HEK293T (cell line): ENCODE results near the gene EBF3.

ENCODE experiments used
- CTCF ChIA-PET: fragments of 350-600 bp; formaldehyde crosslinking; extraction: SDS; loops from one replicate; lab custom pipeline; 2021; ENCODE audit warnings: antibody characterized with exemption, inconsistent platforms; lab: Yijun Ruan, JAX
- POLR2A ChIA-PET: fragments of 350-600 bp; formaldehyde crosslinking; extraction: SDS; loops from one replicate; lab custom pipeline; 2020; ENCODE audit warnings: antibody characterized with exemption, inconsistent platforms; lab: Yijun Ruan, JAX
- DNase-seq: peaks from one replicate; pipeline ENCODE4 v3.0.0; 2012; ENCODE audit warnings: mixed read lengths; ENCODE audit errors: extremely low spot score
- ARNT ChIP-seq: fragments of 450-650 bp; IDR thresholded peaks from 2 replicates; pipeline ENCODE4 v1.6.1; 2017; ENCODE audit warnings: mild to moderate bottlenecking
- BHLHE40 ChIP-seq: fragments of 450-650 bp; IDR thresholded peaks from 2 replicates; pipeline ENCODE4 v1.6.1; 2016; ENCODE audit warnings: mild to moderate bottlenecking, moderate library complexity, borderline replicate concordance
- CTBP1 ChIP-seq: fragments of 450-650 bp; IDR thresholded peaks from 2 replicates; pipeline ENCODE4 v1.6.1; 2016; ENCODE audit warnings: borderline replicate concordance
- ELF4 ChIP-seq: fragments of 450-650 bp; IDR thresholded peaks from 2 replicates; pipeline ENCODE4 v1.6.1; 2017; ENCODE audit warnings: antibody characterized with exemption
- FOXA1 ChIP-seq: fragments of 450-650 bp; IDR thresholded peaks from 2 replicates; pipeline ENCODE4 v1.6.1; 2016; ENCODE audit warnings: mild to moderate bottlenecking
- FOXK2 ChIP-seq: fragments of 450-650 bp; IDR thresholded peaks from 2 replicates; pipeline ENCODE4 v1.6.1; 2016; ENCODE audit warnings: mild to moderate bottlenecking
- FOXM1 ChIP-seq: fragments of 450-650 bp; IDR thresholded peaks from 2 replicates; pipeline ENCODE4 v1.6.1; 2017; ENCODE audit warnings: mild to moderate bottlenecking, borderline replicate concordance
- HDGF ChIP-seq: fragments of 450-650 bp; IDR thresholded peaks from 2 replicates; pipeline ENCODE4 v1.6.1; 2017; ENCODE audit warnings: antibody characterized with exemption, borderline replicate concordance
- L3MBTL2 ChIP-seq: fragments of 450-650 bp; conservative IDR thresholded peaks from 2 replicates; pipeline ENCODE4 v1.6.1; 2016; ENCODE audit warnings: mild to moderate bottlenecking
- LEF1 ChIP-seq: fragments of 450-650 bp; IDR thresholded peaks from 2 replicates; pipeline ENCODE4 v1.6.1; 2017; ENCODE audit warnings: mild to moderate bottlenecking, borderline replicate concordance
- NFRKB ChIP-seq: fragments of 450-650 bp; IDR thresholded peaks from 2 replicates; pipeline ENCODE4 v1.6.1; 2016; ENCODE audit warnings: mild to moderate bottlenecking, moderate library complexity
- PKNOX1 ChIP-seq: fragments of 450-650 bp; IDR thresholded peaks from 2 replicates; pipeline ENCODE4 v1.6.1; 2016
- SP1 ChIP-seq: fragments of 450-650 bp; IDR thresholded peaks from 2 replicates; pipeline ENCODE4 v1.6.1; 2017
- SUZ12 ChIP-seq: fragments of 450-650 bp; IDR thresholded peaks from 2 replicates; pipeline ENCODE4 v1.6.1; 2016; ENCODE audit warnings: mild to moderate bottlenecking
- TARDBP ChIP-seq: fragments of 450-650 bp; IDR thresholded peaks from 2 replicates; pipeline ENCODE4 v1.6.1; 2016
- ZNF384 ChIP-seq: fragments of 450-650 bp; IDR thresholded peaks from 2 replicates; pipeline ENCODE4 v1.6.1; 2016

Gene EBF3

GRCh38 chr10:129871966-129872365, 92.1 kb downstream of the EBF3 start:
- TF ChIP-seq CTBP1 (no peak), FOXK2 (no peak), FOXA1 (no peak), ARNT (no peak)
- CTCF ChIA-PET = no interaction called here
- no peak for DNase-seq
- POLR2A ChIA-PET = no interaction called here

- TF ChIP-seq FOXA1 = no peak
- TF ChIP-seq FOXK2 = no peak
- no peak for TF ChIP-seq CTBP1
- TF ChIP-seq HDGF = no peak
- no peak for TF ChIP-seq BHLHE40
- TF ChIP-seq NFRKB = no peak
- TF ChIP-seq SP1 = no peak
- no peak for TF ChIP-seq ARNT
- TF ChIP-seq PKNOX1 = no peak
- TF ChIP-seq TARDBP = no peak
- no peak for TF ChIP-seq ELF4
- no peak for TF ChIP-seq SUZ12
- no peak for TF ChIP-seq LEF1
- no peak for TF ChIP-seq FOXM1
- no peak for TF ChIP-seq L3MBTL2
- TF ChIP-seq ZNF384 = no peak
- ChIA-PET POLR2A (no interaction called here), CTCF (no interaction called here)
- no peak for DNase-seq
Measured at GRCh38 chr10:129870961-129871621, 93.0 kb downstream of the EBF3 start.

GRCh38 chr10:129870474-129870757, 93.7 kb downstream of the EBF3 start:
- ChIA-PET POLR2A (no interaction called here), CTCF (no interaction called here)
- no peak for TF ChIP-seq BHLHE40
- no peak for TF ChIP-seq TARDBP
- TF ChIP-seq HDGF = no peak
- TF ChIP-seq SUZ12 = no peak
- TF ChIP-seq L3MBTL2 = no peak
- TF ChIP-seq LEF1 = no peak
- no peak for TF ChIP-seq NFRKB
- TF ChIP-seq SP1 = no peak
- TF ChIP-seq FOXA1 = no peak
- no peak for TF ChIP-seq FOXM1
- TF ChIP-seq ZNF384 = no peak
- no peak for TF ChIP-seq ELF4
- TF ChIP-seq CTBP1 = no peak
- TF ChIP-seq PKNOX1 = no peak
- no peak for TF ChIP-seq FOXK2
- no peak for TF ChIP-seq ARNT
- no peak for DNase-seq

- CTCF ChIA-PET = no interaction called here
- TF ChIP-seq PKNOX1 (no peak), ARNT (no peak), LEF1 (no peak), BHLHE40 (no peak), ELF4 (no peak), FOXA1 (no peak), SP1 (no peak), HDGF (no peak), TARDBP (no peak), NFRKB (no peak), FOXK2 (no peak)
- POLR2A ChIA-PET = no interaction called here
- DNase-seq = no peak
Measured at GRCh38 chr10:129869596-129870473, 94.2 kb downstream of the EBF3 start.

GRCh38 chr10:129868449-129869035, 95.5 kb downstream of the EBF3 start:
- ChIA-PET CTCF (no interaction called here), POLR2A (no interaction called here)
- TF ChIP-seq HDGF (no peak), FOXK2 (no peak), TARDBP (no peak), SP1 (no peak)
- DNase-seq = no peak

- ChIA-PET POLR2A (no interaction called here), CTCF (no interaction called here)
- no peak for TF ChIP-seq ARNT
- no peak for TF ChIP-seq SP1
- TF ChIP-seq FOXM1 = no peak
- no peak for TF ChIP-seq SUZ12
- TF ChIP-seq CTBP1 = no peak
- no peak for TF ChIP-seq NFRKB
- no peak for TF ChIP-seq L3MBTL2
- TF ChIP-seq BHLHE40 = no peak
- no peak for TF ChIP-seq HDGF
- TF ChIP-seq LEF1 = no peak
- TF ChIP-seq ZNF384 = no peak
- TF ChIP-seq FOXA1 = no peak
- no peak for TF ChIP-seq FOXK2
- no peak for TF ChIP-seq ELF4
- no peak for TF ChIP-seq TARDBP
- TF ChIP-seq PKNOX1 = no peak
- no peak for DNase-seq
Measured at GRCh38 chr10:129867631-129868179, 96.4 kb downstream of the EBF3 start.
